Gastroesophageal sphincter (tissue), 4 donors: ENCODE measurements around the gene A4GALT. TPM values are rescaled to one million over a fixed set of nuclear protein-coding genes. Genes with fewer than 3 reads are reported as not detected.
A peak's percentile ranks its signal among the peaks of the same experiment; 100 is the strongest.

ENCODE experiments used
- ATAC-seq: fragments of 150-250 bp; one replicate; pipeline ENCODE4 v1.9.1; 2016; ENCODE audit warnings: mild to moderate bottlenecking, moderate library complexity
- H3K27ac ChIP-seq, 4 donors: fragments of 200-600 bp; sonication (generic) in 3 of 4; 1 replicate in 3 of 4; 2 replicates in 1 of 4; pipeline ENCODE4 v1.5.1; 2016 to 2019
- H3K27me3 ChIP-seq: fragments of 200-600 bp; sonication (generic); one replicate; pipeline ENCODE4 v1.5.1; 2019
- H3K36me3 ChIP-seq, 2 donors: fragments of 200-600 bp; sonication (generic); one replicate each; pipeline ENCODE4 v1.5.1; 2019; ENCODE audit warnings: control low read depth in 1 of 2
- H3K4me1 ChIP-seq, 3 donors: fragments of 200-600 bp; sonication (generic); 1 replicate in 2 of 3; 2 replicates in 1 of 3; pipeline ENCODE4 v1.5.1; 2016 to 2019; ENCODE audit warnings: control low read depth in 2 of 3
- H3K4me3 ChIP-seq, 2 donors: fragments of 200-600 bp; sonication (generic); one replicate each; pipeline ENCODE4 v1.5.1; 2019; ENCODE audit warnings: mild to moderate bottlenecking in 1 of 2, moderate library complexity in 1 of 2
- H3K9me3 ChIP-seq, 3 donors: fragments of 200-600 bp; sonication (generic); one replicate each; pipeline ENCODE4 v1.5.1; 2017 to 2019; ENCODE audit warnings: control low read depth in 2 of 3
- EP300 ChIP-seq: sonication (generic); formaldehyde crosslinking; IDR thresholded peaks from one replicate; pipeline ENCODE4 v1.6.1; 2017; ENCODE audit warnings: antibody characterized with exemption, mild to moderate bottlenecking
- POLR2A ChIP-seq, 2 donors: fragments of 450-650 bp; IDR thresholded peaks; one replicate each; pipeline ENCODE4 v1.6.1; 2017; ENCODE audit warnings: antibody characterized with exemption in 2 of 2, mild to moderate bottlenecking in 2 of 2, moderate library complexity in 1 of 2
- POLR2AphosphoS5 ChIP-seq: sonication (generic); formaldehyde crosslinking; IDR thresholded peaks from one replicate; pipeline ENCODE4 v1.6.1; 2017; ENCODE audit warnings: antibody characterized with exemption
- WGBS, 2 donors: methylation state at CpG; one replicate each; pipeline ENCODE4 v1.1.5; 2018; ENCODE audit warnings: low coverage in 1 of 2; 5-methylcytosine and 5-hydroxymethylcytosine counted together
- total RNA-seq, 4 donors: library from RNA; depleted of rRNA; stranded (reverse); fragments of >200 nt; gene quantifications; one replicate each; pipeline ENCODE4 v1.1.0, GENCODE V29; 2016
- TF ChIP-seq, protein P1 (sequence below), 4 experiments: fragments of 200-600 bp in 2 of 4; fragments of 450-650 bp in 2 of 4; sonication (generic) in 1 of 4; IDR thresholded peaks; one replicate each; pipeline ENCODE4 v1.5.1; 2017 to 2019; ENCODE audit warnings: antibody characterized with exemption in 4 of 4, mild to moderate bottlenecking in 2 of 4, moderate library complexity in 2 of 4

The A4GALT gene
- total RNA-seq, 4 donors from 2014 or later = 36.9 to 70.9 (median 55.3) TPM

- no peak for TF ChIP-seq EP300
- TF ChIP-seq POLR2AphosphoS5 = no peak
- TF ChIP-seq POLR2A (IDR thresholded peaks at IDR 0.05) = no peak
- TF ChIP-seq, protein P1, sequence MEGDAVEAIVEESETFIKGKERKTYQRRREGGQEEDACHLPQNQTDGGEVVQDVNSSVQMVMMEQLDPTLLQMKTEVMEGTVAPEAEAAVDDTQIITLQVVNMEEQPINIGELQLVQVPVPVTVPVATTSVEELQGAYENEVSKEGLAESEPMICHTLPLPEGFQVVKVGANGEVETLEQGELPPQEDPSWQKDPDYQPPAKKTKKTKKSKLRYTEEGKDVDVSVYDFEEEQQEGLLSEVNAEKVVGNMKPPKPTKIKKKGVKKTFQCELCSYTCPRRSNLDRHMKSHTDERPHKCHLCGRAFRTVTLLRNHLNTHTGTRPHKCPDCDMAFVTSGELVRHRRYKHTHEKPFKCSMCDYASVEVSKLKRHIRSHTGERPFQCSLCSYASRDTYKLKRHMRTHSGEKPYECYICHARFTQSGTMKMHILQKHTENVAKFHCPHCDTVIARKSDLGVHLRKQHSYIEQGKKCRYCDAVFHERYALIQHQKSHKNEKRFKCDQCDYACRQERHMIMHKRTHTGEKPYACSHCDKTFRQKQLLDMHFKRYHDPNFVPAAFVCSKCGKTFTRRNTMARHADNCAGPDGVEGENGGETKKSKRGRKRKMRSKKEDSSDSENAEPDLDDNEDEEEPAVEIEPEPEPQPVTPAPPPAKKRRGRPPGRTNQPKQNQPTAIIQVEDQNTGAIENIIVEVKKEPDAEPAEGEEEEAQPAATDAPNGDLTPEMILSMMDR (IDR thresholded peaks at IDR 0.05) = no peak
- WGBS, 2 donors = 78 to 80% methylated on average over 5 to 11 of the region's 32 CpGs
- H3K4me3 ChIP-seq = no peak overlapping the region
- H3K9me3 ChIP-seq = no peaks in the 10 kb centered on the region
- H3K36me3 ChIP-seq = peaks cover 0 to 40% of the 10 kb centered on the region in 2 donors
- no peaks in the 10 kb centered on the region for H3K27me3 ChIP-seq
- H3K27ac ChIP-seq = peak overlapping the region in 3 of 4 donors; percentile 89 to 98 (median 91)
- H3K4me1 ChIP-seq = peaks cover 9 to 97% (median 55%) of the 10 kb centered on the region in 3 donors
- no peak for ATAC-seq
These were observed 28.2 kb downstream of the A4GALT start for GRCh38 chr22:42692239-42693054.

DNA sequence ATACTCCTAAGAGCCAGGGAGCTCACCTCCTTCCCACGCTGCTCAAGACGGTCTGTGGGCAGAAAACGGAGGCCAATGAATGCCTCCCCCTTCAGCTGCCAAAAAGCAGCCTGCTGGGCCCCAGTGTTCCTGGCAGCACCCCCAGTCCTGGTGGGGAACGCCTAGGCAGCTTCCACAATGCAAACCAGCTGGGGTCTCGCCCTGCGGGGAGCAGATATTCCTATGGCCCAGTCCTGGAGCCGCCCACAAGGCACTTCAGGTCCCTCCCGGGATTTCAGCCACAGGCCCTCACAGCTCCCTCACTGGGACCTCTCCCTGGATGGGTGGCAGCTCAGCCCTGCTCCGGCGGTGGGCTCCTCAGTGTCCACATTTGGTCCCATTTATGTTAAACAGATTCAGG, 29.2 kb downstream of the A4GALT start:
- TF ChIP-seq POLR2AphosphoS5 (no peak), EP300 (no peak), POLR2A (IDR thresholded peaks at IDR 0.05) (no peak)
- TF ChIP-seq, protein P1 (IDR thresholded peaks at IDR 0.05) = no peak
- Histone ChIP-seq H3K4me3 (no peak overlapping the region), H3K27ac (peak overlapping the region; percentile 43 to 98 (median 90)), H3K9me3 (no peaks in the 10 kb centered on the region), H3K27me3 (no peaks in the 10 kb centered on the region), H3K36me3 (peaks cover 0 to 40% of the 10 kb centered on the region in 2 donors), H3K4me1 (peaks cover 9 to 97% (median 53%) of the 10 kb centered on the region in 3 donors)
- no peak for ATAC-seq
- WGBS, 2 donors = 37 to 80% methylated on average over 3 to 6 of the region's 10 CpGs

- Histone ChIP-seq H3K27me3 (no peaks in the 10 kb centered on the region), H3K4me1 (peaks cover 12 to 97% (median 73%) of the 10 kb centered on the region in 3 donors), H3K9me3 (no peaks in the 10 kb centered on the region), H3K27ac (peak overlapping the region; percentile 79 to 98 (median 90)), H3K4me3 (peak overlapping the region in 1 of 2 donors; percentile 8), H3K36me3 (peaks cover 0 to 23% of the 10 kb centered on the region in 2 donors)
- TF ChIP-seq POLR2AphosphoS5 (peak; percentile 99), POLR2A (IDR thresholded peaks at IDR 0.05) (peak; percentile 12 to 31), EP300 (no peak)
- TF ChIP-seq, protein P1 (IDR thresholded peaks at IDR 0.05) = no peak
- ATAC-seq = peak; percentile 93
- 0 to 32% methylated on average over 1 to 5 of the region's 25 CpGs for WGBS, 2 donors
These were observed 32.1 kb downstream of the A4GALT start for GRCh38 chr22:42688241-42689211.

GRCh38 chr22:42686756-42687491, 33.7 kb downstream of the A4GALT start:
- peaks cover 0 to 7% of the 10 kb centered on the region in 2 donors for H3K36me3 ChIP-seq
- ATAC-seq = no peak
- no peak for TF ChIP-seq POLR2AphosphoS5
- TF ChIP-seq POLR2A (IDR thresholded peaks at IDR 0.05) = no peak
- TF ChIP-seq EP300 = no peak
- TF ChIP-seq, protein P1 (IDR thresholded peaks at IDR 0.05) = no peak
- no peaks in the 10 kb centered on the region for H3K9me3 ChIP-seq
- peaks cover 12 to 97% (median 84%) of the 10 kb centered on the region in 3 donors for H3K4me1 ChIP-seq
- 80% methylated on average over 5 of the region's 14 CpGs; no CpG with 5 or more reads in 1 of the 2 donors for WGBS, 2 donors
- no peak overlapping the region for H3K4me3 ChIP-seq
- H3K27ac ChIP-seq = peak overlapping the region; percentile 51 to 98 (median 90)
- H3K27me3 ChIP-seq = no peaks in the 10 kb centered on the region
